GM21360 (cell line): ENCODE measurements around the gene PBRM1.

ENCODE experiments used
- ATAC-seq: cut with Tn5 transposase; IDR thresholded peaks from one replicate; pipeline ENCODE4 v1.9.1; 2021; ENCODE audit warnings: mild to moderate bottlenecking, moderate library complexity; ENCODE audit not compliant: unreplicated experiment

PBRM1 gene

DNA sequence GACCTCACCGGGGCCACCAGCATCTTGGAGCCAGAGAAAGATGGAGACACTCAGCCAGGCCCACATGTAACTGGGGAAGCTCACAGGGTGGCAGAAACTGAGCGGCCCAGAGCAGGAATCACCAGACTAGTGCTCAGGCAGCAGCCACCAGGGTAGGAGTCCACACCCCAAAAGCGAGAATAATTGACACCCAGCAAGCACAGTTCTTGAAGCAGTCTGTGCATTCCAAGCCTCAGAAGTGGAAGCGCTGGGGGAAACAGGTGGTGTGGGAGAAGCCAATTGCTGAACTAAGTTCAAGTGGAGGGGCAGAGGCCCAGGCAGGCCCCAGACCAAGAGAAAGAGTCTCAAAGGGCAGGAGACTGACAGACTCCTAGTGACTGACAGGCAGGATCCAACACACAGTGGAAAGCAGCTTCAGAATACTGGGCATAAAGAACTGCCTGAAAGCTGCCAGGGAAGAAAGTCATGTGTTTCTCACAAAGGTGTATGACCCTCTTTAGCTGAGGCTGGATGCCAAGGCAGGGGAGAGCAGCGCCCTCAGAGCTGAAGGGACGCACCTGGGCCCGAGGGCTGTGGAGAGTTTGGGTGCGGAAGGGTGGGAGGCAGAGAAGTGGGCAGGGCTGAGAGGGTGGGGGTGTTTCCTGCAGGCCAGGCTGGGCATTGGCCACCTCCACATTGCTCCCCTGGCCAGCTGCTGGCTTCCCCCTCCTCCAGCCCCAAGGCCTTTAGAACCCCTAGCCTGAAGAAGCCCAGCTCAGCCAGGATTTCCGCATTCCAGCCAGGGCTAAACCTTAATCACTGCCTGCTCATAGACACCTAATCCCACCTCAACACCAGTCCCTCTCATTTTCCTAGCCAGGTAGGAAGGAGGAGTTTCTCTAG is 159.8 kb downstream of the PBRM1 start:
- ATAC-seq = no peak

DNA sequence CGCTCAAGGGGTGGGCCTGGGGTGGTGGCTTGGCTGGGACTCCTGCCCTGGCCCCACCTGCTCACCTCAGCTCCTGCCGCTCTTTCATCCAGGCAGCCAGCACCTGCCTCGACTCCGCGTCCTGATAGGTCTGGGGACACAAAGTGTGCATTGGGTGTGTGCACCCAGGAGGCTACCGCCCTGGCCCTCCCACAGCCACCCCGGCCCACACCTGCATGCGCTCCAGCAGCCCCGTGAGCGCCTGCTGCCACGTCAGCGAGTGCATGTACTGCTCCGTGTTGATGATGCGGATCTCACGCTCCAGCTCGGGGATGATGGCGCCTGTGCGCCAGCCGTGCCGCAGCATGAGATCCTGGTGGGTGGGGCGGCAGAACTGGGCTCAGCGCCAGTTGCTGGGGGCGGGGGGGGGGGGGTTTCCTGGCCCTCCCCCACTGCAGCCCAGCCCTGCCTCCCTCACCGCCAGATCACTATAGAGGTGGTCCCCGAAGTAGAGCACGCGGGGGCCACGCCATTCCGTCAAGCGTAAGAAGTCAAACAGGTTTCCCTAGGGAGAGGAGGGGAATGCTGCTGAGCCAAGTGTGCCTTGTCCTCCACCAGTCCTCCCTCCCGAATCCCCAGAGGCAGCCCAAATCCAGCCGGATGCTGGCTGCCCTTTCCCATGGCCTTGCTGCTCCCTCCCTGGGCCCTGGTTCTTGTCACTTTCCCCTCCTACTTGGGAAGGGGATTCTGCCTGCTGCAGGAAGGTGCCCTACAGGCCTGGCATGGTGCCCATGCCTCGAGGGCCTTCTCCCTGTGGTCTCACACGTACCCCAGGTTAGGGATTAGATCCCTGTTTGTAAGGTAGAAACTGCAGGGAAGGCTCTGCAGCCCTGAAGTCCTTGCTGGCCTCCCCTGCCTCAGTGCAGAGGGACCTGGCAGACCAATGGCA is 160.7 kb downstream of the PBRM1 start:
- no peak for ATAC-seq

DNA sequence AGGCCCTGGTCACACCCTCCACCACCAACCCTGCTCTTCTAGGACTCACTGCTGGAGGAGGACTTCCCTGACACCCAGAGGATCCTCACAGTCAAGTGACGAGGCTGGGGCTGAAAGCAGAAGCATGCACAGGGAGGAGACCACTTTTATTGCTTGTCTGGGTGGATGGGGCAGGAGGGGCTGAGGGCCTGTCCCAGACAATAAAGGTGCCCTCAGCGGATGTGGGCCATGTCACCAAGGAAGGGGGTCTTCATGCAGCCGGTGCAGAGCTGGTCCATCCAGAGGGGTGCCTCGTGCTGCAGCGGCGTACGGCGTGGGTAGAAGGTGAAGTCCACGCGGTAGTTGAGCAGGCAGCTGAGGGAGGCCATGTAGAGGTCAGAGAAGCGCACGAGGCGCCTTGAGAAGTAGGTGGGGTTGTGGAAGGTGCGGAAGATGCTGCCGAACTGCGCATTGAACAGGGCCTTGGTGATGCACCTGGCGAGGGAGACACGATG is 161.4 kb downstream of the PBRM1 start:
- ATAC-seq = no peak

DNA sequence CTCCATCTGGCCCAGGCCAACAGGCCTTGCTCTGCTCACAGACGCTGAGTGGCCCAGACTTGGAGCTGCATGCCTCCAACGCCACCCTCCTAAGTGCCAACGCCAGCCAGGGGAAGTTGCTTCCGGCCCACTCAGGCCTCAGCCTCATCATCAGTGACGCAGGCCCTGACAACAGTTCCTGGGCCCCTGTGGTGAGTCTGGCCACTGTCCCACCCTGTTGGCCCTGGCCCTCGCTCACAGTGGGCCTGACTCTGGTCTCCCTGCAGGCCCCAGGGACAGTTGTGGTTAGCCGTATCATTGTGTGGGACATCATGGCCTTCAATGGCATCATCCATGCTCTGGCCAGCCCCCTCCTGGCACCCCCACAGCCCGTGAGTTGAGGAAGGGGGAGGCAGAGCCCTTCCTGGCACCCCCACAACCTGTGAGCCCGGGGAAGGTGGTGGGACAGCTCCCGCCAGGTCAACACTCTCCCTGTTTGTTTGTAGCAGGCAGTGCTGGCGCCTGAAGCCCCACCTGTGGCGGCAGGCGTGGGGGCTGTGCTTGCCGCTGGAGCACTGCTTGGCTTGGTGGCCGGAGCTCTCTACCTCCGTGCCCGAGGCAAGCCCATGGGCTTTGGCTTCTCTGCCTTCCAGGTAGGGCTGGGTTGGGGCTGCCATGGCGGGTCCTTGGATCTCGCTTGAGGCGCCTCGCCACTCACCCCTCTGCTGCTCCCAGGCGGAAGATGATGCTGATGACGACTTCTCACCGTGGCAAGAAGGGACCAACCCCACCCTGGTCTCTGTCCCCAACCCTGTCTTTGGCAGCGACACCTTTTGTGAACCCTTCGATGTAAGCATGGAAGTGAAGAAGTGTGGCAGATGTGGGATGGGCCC is 162.1 kb downstream of the PBRM1 start:
- ATAC-seq = no peak

DNA sequence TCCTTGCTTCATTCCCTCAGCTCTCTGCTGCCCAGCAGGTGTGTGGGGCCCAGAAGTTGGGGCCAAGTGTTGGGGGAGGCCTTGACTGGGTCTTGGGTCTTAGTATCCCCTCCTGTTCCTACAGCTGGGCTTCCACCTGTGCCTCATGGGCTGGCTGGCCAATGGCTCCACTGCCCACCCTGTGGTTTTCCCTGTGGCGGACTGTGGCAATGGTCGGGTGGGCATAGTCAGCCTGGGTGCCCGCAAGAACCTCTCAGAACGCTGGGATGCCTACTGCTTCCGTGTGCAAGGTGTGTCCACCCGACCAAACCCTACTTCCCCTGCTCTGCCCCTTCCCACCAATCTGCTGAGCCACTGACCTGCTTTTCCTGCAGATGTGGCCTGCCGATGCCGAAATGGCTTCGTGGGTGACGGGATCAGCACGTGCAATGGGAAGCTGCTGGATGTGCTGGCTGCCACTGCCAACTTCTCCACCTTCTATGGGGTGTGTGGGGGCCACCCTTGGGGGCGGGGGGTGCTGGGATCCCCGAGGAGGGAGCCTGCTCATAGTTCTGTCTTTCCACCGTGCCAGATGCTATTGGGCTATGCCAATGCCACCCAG is 163.0 kb downstream of the PBRM1 start:
- no peak for ATAC-seq

DNA sequence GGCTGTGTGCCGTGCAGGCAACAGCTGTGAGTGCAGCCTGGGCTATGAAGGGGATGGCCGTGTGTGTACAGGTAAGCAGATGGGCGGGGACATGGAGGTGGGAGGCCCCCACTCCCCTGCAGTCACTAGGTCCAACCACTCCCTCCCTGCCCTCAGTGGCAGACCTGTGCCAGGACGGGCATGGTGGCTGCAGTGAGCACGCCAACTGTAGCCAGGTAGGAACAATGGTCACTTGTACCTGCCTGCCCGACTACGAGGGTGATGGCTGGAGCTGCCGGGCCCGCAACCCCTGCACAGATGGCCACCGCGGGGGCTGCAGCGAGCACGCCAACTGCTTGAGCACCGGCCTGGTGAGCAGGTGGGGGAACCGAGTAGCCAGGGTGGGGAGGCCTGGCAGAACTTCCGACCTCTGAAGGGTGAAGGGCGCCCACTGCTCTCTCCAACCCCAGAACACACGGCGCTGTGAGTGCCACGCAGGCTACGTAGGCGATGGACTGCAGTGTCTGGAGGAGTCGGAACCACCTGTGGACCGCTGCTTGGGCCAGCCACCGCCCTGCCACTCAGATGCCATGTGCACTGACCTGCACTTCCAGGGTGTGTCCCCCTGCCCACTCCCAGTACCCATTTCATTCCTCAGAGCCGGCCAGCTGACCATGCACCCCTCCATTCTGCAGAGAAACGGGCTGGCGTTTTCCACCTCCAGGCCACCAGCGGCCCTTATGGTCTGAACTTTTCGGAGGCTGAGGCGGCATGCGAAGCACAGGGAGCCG is 163.6 kb downstream of the PBRM1 start:
- no peak for ATAC-seq

DNA sequence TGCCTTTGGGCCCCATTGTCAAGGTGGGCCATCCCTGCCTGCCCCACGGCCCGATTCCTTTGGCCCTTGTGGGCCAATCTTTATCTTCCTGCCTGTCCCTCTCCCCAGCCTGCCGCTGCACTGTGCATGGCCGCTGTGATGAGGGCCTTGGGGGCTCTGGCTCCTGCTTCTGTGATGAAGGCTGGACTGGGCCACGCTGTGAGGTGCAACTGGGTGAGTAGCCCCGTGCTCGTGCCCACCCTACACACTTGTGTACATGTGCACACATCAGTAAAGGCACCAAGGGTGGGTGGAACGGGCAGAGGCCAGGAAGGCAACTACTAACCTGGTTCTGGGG is 164.3 kb downstream of the PBRM1 start:
- ATAC-seq = no peak

DNA sequence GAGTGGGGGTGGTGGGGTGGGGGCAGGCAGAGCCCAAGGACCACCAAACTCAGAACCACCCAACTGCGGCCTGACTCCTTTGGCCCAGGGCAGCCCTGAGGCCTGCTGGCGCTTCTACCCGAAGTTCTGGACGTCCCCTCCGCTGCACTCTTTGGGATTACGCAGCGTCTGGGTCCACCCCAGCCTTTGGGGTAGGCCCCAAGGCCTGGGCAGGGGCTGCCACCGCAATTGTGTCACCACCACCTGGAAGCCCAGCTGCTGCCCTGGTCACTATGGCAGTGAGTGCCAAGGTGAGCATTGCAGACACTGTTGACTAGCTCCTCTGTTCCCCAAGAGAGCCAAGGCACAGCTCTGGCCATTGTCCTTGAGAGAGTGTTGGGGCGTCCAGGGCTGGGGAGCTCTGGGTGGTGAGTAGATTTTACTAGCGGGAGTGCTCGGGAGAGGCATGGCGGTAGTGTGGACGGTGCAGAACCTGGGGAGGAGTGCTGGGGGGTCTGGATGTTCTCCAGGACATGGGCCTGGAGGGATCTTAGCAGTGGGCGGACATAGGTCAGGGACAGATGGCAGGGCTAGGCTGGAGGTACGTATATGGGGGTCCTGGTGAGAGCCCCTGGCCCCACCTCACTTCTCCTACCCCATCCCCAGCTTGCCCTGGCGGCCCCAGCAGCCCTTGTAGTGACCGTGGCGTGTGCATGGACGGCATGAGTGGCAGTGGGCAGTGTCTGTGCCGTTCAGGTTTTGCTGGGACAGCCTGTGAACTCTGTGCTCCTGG is 164.8 kb downstream of the PBRM1 start:
- no peak for ATAC-seq

DNA sequence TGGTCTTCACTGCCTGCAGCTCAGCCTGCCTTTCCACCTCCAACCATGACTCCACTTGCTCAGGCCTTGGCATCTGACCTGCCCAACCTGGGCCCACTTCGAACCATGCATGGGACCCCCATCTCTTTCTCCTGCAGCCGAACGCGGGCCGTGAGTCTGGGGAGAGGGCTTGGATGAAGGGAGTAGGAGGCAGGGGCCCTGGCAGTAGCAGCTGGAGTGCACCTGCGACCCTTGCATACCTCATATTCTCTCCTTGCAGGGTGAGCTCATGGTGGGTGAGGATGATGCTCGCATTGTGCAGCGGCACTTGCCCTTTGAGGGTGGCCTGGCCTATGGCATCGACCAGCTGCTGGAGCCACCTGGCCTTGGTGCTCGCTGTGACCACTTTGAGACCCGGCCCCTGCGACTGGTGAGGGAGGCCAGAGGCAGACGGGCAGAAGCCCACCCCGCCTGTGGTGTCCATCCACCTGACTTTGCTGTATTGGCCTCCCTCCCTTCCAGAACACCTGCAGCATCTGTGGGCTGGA is 165.5 kb downstream of the PBRM1 start:
- ATAC-seq = no peak

DNA sequence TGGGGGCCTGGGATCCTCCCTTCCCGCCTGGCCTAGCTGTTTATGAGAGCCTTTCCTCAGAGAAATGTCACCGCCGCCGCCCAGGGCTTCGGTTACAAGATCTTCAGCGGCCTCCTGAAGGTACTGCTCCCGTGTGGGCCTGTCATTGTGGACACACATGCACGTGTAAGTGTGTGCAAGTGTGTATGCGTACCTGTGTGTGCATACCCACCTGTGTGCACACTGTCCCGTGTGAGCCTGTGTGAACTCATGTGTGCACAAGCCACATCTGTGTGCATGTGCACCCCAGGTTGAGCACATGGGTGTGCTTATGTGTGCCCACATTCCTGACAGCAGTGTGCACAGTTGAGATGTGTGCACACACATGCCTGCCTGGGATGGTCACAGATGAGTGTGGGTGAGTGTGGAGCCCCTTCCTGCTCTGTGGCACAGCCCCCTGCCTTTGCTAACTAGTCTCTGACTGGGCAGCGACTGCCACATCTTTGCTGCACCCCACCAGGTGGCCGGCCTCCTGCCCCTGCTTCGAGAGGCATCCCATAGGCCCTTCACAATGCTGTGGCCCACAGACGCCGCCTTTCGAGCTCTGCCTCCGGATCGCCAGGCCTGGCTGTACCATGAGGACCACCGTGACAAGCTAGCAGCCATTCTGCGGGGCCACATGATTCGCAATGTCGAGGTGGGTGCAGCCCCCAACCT is 166.1 kb downstream of the PBRM1 start:
- ATAC-seq = no peak

DNA sequence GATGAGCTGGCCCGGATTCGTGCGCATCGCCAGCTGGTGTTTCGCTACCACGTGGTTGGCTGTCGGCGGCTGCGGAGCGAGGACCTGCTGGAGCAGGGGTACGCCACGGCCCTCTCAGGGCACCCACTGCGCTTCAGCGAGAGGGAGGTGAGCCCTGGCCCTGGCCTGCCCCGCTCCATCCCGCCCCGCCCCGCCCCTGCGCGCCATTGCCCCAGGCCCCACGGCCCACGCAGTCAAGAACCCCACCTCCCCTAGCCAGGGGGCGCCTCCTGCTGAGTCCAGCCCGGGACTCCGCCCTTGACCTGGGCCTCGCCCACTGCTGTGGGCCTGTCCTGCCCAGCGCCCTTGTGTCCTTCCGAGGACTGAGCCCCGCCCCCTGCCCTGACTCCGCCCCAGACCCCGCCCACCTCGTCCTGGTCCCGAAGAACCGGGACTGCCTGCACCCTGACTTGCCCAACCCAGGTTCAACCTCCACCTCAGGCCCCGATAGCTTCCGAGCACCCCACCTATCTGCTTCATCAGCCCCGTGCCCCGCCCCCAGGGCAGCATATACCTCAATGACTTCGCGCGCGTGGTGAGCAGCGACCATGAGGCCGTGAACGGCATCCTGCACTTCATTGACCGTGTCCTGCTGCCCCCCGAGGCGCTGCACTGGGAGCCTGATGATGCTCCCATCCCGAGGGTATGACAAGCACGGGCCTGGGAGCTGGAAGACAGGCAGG is 166.8 kb downstream of the PBRM1 start:
- no peak for ATAC-seq

DNA sequence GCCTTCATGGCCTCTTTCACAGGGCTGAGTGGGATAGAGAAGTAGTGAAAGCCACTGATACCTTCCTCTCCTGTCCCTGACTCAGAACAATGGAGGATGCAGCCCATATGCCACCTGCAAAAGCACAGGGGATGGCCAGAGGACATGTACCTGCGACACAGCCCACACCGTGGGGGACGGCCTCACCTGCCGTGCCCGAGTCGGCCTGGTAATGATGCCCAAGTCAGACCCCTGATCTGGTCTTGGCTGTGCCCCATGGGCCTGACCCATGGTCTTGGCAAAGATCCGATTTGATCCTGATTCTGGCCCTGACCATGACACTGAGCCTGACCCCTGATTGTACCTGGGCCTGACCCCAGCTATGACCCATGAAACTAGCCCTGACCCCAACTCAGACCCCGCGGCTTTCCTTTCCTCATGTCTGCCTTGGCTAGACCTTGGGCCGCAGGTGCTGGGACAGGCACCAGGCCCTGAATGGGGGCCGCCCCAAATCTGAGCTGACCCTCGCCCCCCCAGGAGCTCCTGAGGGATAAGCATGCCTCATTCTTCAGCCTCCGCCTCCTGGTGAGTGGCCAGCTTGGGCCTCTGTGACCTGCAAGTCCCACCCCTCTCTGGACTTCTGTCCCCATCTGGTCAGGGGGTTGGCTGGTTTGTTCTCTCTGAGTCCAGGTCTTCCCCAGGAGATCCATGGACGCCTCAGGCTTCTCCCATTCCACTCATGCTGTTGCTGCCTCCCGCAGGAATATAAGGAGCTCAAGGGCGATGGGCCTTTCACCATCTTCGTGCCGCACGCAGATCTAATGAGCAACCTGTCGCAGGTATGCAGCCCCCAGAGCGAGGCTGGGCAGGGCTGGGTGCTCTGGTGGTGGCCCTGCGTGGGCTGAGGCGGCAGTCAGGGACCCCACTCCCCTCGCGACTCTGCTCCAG is 167.7 kb downstream of the PBRM1 start:
- no peak for ATAC-seq

DNA sequence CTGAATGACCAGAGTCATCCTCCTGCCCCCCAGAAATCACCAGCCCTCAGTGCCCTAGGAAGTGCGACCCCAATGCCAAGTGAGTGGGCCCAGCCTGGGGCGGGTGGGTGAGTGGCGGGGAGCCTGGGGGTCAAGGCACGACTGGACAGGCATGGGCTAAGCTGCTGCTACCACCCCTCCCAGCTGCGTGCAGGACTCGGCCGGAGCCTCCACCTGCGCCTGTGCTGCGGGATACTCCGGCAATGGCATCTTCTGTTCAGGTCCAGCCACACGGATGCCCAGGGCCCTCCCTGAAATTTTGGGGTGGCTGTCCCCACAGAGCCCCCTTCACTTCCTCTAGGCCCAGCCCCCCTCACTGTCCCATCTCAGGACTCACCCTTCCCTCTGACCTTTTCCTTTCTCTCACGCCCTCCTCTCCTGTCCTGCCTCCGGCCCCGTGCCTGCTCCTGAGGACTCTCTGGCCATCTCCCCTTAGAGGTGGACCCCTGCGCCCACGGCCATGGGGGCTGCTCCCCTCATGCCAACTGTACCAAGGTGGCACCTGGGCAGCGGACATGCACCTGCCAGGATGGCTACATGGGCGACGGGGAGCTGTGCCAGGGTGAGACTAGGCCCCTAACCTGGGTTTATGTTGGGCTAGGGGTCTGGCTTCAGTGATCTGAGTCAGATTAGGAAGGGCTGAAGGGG is 169.1 kb downstream of the PBRM1 start:
- no peak for ATAC-seq

DNA sequence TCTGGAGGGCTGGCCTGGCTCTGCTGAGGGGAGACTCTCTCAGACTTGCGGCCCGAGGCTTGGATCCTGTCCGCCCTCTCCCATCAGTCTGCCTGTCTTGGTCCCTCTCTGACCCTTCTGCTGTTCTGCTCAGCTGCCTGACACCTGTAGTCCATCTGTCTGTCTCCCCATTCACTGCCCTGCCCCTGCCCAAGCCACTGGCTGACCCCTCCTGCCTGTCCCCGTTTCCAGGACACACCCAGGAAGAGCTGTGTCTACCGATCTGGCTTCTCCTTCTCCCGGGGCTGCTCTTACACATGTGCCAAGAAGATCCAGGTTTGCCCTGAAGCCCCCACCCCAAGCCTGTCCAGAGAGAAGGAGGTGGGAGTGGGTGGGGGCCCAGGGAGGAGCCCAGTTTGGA is 170.5 kb downstream of the PBRM1 start:
- ATAC-seq = no peak

DNA sequence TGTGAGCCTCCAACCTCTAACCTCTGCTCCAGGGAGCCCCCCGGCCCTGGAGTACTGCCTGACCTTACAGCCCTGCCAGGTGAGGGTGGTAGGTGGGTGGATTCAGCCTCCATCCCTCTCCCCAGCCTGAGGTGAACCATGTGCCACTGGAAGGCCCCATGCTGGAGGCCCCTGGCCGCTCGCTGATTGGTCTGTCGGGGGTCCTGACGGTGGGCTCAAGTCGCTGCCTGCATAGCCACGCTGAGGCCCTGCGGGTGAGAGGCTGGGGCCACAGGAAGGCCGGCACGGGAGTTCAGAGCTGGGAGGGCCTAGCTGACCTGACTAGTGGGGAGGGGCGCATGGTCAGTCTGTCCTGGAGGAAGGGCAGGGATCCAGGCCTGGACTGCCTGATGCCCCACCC is 171.1 kb downstream of the PBRM1 start:
- ATAC-seq = no peak

DNA sequence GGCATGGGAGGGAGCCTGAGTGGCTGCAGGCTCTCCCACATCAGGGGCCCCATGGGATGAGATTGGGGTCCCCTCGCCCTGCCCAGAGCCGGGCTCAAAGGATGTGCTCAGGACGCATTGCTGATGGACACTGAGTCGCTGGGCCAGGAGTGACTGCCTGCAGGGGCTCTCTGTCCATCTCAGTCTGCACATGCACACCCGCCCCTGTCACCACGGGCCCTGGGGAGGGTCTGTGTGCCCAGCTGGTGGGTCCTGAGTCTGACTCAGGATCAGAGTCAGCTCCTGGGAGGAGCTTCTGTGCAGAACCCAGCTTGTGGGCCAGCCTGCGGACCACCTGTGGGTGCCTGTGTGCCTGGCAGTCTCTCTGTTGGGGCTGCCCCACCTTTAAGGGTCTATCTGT is 172.4 kb downstream of the PBRM1 start:
- ATAC-seq = no peak
